Left ventricle myocardium inferior (tissue), 1 donor: Measurements from ENCODE around the gene RBM19. TPM values are rescaled to one million over a fixed set of nuclear protein-coding genes. Genes with fewer than 3 reads are reported as not detected.

Source experiments
- DNase-seq: peaks from one replicate; pipeline ENCODE4 v3.0.0-alpha.2; 2020
- H3K27ac ChIP-seq: fragments of 200-600 bp; replicated peaks from 2 replicates; pipeline ENCODE4 v1.8.0; 2021
- H3K27me3 ChIP-seq: fragments of 200-600 bp; 2 replicates; pipeline ENCODE4 v1.8.0; 2021; ENCODE audit warnings: low read depth
- H3K36me3 ChIP-seq: fragments of 200-600 bp; 2 replicates; pipeline ENCODE4 v1.8.0; 2021
- H3K4me1 ChIP-seq: fragments of 200-600 bp; 2 replicates; pipeline ENCODE4 v1.8.0; 2021
- H3K4me3 ChIP-seq: fragments of 200-600 bp; 2 replicates; pipeline ENCODE4 v1.8.0; 2021; ENCODE audit warnings: mild to moderate bottlenecking, moderate library complexity
- H3K9me3 ChIP-seq: fragments of 200-600 bp; replicated peaks from 2 replicates; pipeline ENCODE4 v1.8.0; 2021
- intact Hi-C: fragments of 100-400 bp; cut with micrococcal nuclease; formaldehyde crosslinking; loops from one replicate; pipeline ENCODE4 v1.11.0; 2022
- total RNA-seq: library from RNA; stranded (reverse); fragmentation: NEBNext Ultra II Directional; extraction: Animal tissue kit (Norgen Biotek cat#: 25700); gene quantifications from one replicate; pipeline ENCODE4 v1.2.1, GENCODE V29; 2021
- TF ChIP-seq, protein P1 (sequence below): fragments of 200-600 bp; IDR thresholded peaks from 2 replicates; pipeline ENCODE4 v1.8.0; 2021; ENCODE audit warnings: antibody characterized with exemption, mild to moderate bottlenecking, borderline replicate concordance
- donor health status: DM: no; HTN: yes; CAD: no; lungs with severe emphysema.

The RBM19 gene
- total RNA-seq, 1 donor from 2014 or later = 18.9 TPM

DNA sequence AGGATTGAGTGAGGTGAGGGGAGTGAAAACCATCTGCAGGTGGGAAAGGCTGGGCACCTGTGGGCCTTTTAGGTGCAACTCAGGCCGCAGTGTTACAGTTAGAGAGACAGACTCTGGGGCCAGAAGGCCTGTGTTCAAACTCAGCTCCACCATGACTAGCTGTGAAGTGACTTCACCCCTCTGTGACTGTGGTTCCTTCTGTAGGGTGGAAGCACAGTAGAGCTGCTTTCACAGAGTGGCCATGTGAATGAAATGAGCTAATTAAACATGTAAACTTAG lies 25.0 kb downstream of the RBM19 start:
- intact Hi-C loops = no loop called here
- Histone ChIP-seq H3K9me3 (no peaks in the 10 kb centered on the region), H3K4me3 (no peak overlapping the region), H3K27ac (no peak overlapping the region), H3K27me3 (no peaks in the 10 kb centered on the region), H3K4me1 (no peaks in the 10 kb centered on the region), H3K36me3 (peaks cover 98% of the 10 kb centered on the region)
- DNase-seq = no peak
- TF ChIP-seq, protein P1, sequence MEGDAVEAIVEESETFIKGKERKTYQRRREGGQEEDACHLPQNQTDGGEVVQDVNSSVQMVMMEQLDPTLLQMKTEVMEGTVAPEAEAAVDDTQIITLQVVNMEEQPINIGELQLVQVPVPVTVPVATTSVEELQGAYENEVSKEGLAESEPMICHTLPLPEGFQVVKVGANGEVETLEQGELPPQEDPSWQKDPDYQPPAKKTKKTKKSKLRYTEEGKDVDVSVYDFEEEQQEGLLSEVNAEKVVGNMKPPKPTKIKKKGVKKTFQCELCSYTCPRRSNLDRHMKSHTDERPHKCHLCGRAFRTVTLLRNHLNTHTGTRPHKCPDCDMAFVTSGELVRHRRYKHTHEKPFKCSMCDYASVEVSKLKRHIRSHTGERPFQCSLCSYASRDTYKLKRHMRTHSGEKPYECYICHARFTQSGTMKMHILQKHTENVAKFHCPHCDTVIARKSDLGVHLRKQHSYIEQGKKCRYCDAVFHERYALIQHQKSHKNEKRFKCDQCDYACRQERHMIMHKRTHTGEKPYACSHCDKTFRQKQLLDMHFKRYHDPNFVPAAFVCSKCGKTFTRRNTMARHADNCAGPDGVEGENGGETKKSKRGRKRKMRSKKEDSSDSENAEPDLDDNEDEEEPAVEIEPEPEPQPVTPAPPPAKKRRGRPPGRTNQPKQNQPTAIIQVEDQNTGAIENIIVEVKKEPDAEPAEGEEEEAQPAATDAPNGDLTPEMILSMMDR = no peak

DNA sequence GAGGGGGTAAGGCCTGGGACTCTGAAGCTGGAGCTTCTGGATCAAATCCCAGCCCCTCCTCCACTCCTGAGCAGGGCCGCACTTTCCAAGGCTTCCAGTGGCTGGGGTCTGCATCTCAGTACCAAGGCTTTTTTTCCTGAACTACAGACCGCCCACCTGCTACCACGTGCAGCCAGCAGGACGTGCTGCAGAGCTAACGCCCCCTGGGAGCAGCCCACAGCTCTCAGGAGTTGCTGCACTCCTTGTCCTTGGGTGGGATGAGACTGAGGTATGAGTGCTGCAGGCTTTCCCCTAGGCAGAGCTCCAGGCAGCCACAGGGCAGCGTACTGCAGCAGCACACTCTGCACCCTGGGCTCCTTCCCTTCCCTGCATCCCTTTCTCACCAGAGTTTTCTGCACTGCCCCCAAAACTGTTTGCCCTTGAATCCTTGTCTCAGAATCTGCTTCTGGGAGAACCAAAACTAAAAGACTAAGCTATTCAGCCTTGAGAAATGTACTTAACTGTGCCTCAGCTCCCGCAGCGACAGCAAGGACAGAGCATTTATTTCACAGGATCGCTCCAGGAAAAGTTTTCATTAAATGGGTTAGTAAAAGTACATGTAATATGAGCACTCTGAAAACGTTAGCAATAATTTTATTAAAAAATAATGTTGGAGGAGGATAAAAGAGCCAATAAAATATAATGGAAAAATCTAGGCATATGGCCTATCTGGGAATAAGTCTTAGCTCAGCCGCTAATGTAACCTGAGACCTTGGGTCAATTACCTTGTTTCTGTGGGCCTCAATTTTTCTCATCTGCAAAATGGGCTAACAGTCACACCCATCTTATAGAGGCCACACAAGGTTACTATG lies 25.5 kb downstream of the RBM19 start:
- no peak for DNase-seq
- Histone ChIP-seq H3K27me3 (no peaks in the 10 kb centered on the region), H3K27ac (no peak overlapping the region), H3K36me3 (peaks cover 98% of the 10 kb centered on the region), H3K4me3 (no peak overlapping the region), H3K9me3 (no peaks in the 10 kb centered on the region), H3K4me1 (no peaks in the 10 kb centered on the region)
- TF ChIP-seq, protein P1 = no peak
- intact Hi-C loops = no loop called here

DNA sequence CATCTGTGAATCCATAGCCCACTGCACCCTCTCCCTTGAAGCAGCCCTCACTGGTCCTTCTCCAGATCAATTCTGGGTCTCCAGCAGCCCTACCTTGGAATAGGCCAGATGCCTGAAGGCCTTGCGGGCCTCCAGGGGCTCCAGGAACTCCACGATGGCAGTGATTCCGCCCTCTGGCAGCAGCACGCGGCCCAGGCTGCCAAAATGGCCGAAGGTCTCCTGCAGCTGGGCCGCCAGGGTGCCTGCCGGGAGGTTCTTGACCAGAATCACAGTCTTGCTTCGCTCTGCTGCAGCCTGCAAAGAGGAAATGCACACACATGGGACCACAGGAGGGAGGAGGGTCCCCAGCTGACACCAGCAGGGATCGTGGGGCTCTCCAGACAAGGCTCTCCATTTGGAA lies 26.3 kb downstream of the RBM19 start:
- H3K9me3 ChIP-seq = no peaks in the 10 kb centered on the region
- TF ChIP-seq, protein P1 = no peak
- no peak for DNase-seq
- no peak overlapping the region for H3K4me3 ChIP-seq
- peaks cover 98% of the 10 kb centered on the region for H3K36me3 ChIP-seq
- H3K27ac ChIP-seq = no peak overlapping the region
- no peaks in the 10 kb centered on the region for H3K4me1 ChIP-seq
- H3K27me3 ChIP-seq = no peaks in the 10 kb centered on the region
- intact Hi-C loops = no loop called here

DNA sequence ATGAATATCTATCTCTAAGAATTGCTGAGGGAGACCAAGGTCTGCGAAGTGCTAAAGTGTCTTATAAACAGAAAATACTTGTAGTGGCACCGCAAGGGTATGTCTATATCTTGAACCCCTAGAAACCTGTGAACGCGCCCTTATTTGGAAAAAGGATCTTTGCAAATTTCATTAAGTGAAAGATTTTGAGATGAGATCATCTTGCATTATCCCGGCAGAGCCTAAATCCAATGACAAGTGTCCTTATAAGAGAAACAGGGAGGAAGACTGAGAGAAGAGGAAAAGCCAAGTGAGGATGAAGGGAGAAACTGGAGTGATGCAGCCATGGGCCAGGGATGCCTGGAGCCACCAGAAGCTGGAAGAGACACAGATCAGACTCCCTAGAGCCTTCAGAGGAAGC lies 27.7 kb downstream of the RBM19 start:
- H3K4me1 ChIP-seq = no peaks in the 10 kb centered on the region
- H3K27me3 ChIP-seq = no peaks in the 10 kb centered on the region
- no peak for DNase-seq
- no peaks in the 10 kb centered on the region for H3K9me3 ChIP-seq
- H3K4me3 ChIP-seq = no peak overlapping the region
- H3K27ac ChIP-seq = no peak overlapping the region
- H3K36me3 ChIP-seq = peaks cover 98% of the 10 kb centered on the region
- TF ChIP-seq, protein P1 = no peak
- intact Hi-C loops = no loop called here

DNA sequence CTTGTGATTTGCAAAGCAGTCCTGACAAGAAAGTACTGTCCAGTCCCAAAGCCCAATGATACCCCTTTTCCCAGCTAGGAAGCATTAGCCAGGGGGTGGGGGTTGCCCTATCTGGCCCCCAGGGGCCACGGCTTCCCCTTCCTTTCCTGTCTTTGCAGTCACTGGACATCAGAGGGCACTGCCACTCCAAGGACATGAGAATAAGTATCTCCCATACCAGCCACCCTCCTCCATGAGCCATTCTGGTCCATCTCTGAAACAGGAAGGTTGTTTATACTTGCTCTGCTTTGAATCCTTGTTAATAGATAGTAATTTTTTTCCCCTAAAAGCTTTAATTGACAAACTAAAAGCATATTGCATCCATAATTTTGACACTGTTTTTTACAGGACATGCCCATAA lies 29.7 kb downstream of the RBM19 start:
- intact Hi-C loops = no loop called here
- Histone ChIP-seq H3K36me3 (peaks cover 81% of the 10 kb centered on the region), H3K4me1 (no peaks in the 10 kb centered on the region), H3K4me3 (no peak overlapping the region), H3K27me3 (no peaks in the 10 kb centered on the region), H3K27ac (no peak overlapping the region), H3K9me3 (no peaks in the 10 kb centered on the region)
- no peak for DNase-seq
- TF ChIP-seq, protein P1 = no peak
